DOHH2 (cell line): Measurements from ENCODE around the gene EPHA6.

ENCODE experiments used
- CTCF ChIP-seq: fragments of 200-600 bp; sonication (generic); IDR thresholded peaks from one replicate; pipeline ENCODE4 v1.5.1; 2014; ENCODE audit warnings: antibody characterized with exemption, mild to moderate bottlenecking, low read depth, low read length; ENCODE audit not compliant: poor library complexity, severe bottlenecking
- EZH2phosphoT487 ChIP-seq: fragments of 200-600 bp; sonication (generic); IDR thresholded peaks from 2 replicates; pipeline ENCODE4 v1.6.1; 2017; ENCODE audit warnings: borderline replicate concordance, mild to moderate bottlenecking, antibody characterized with exemption, low read length, moderate library complexity, mixed read lengths

DNA sequence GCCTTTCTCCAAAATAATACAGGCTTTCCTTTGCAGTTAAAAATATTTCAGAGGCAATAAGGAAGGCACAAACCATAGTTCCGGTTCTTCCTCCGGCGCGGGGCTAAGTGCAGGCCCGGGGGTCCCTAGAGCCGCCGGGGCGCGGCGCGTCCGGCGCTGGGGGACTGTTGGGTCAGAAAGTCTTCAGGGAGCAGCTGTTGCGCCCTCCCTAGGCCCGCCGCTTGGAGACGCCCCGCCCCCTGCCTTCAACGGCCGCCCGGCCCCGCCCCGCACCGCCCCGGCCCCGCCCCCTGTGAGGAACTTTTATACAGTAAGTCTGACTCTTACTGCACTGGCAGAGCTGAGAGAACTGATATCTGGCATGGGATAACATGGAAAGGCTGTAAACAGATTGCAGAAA lies 667.0 kb downstream of the EPHA6 start:
- TF ChIP-seq EZH2phosphoT487, result no peak
- TF ChIP-seq CTCF, result no peak
